HG03108 (cell line): Measurements from ENCODE around the gene FYN.
A peak's percentile ranks its signal among the peaks of the same experiment; 100 is the strongest.
"Not testable (repeated sequence)": the region's sequence is repeated elsewhere in the genome, so short reads cannot be mapped to it uniquely, and the experiment has no call there.

Source experiments
- ATAC-seq: cut with Tn5 transposase; IDR thresholded peaks from one replicate; pipeline ENCODE4 v1.9.1; 2021; ENCODE audit warnings: moderate library complexity; ENCODE audit not compliant: unreplicated experiment

FYN gene

GRCh38 chr6:111873178-111874024, at the start of gene FYN:
Gene FYN, minus strand, starts transcription at chr6:111873452. Its CDS starts 153,401 bp downstream, at chr6:111720051.
- ATAC-seq: peak; percentile 98

- no peak for ATAC-seq
Measured at GRCh38 chr6:111922454-111923297, 49.4 kb upstream of the FYN start.

GRCh38 chr6:111921103-111921502, 47.9 kb upstream of the FYN start:
- ATAC-seq: no peak

GRCh38 chr6:111920578-111920977, 47.3 kb upstream of the FYN start:
- no peak for ATAC-seq

- ATAC-seq: no peak
Measured at GRCh38 chr6:111918825-111919224, 45.6 kb upstream of the FYN start.

GRCh38 chr6:111916747-111917146, 43.5 kb upstream of the FYN start:
- no peak for ATAC-seq

GRCh38 chr6:111914617-111915016, 41.4 kb upstream of the FYN start:
- no peak for ATAC-seq

GRCh38 chr6:111912904-111913303, 39.7 kb upstream of the FYN start:
- ATAC-seq: no peak

GRCh38 chr6:111911428-111911827, 38.2 kb upstream of the FYN start:
- ATAC-seq: no peak

GRCh38 chr6:111909238-111909637, 36.0 kb upstream of the FYN start:
- ATAC-seq: no peak

GRCh38 chr6:111908365-111908764, 35.1 kb upstream of the FYN start:
- not testable (repeated sequence) for ATAC-seq

GRCh38 chr6:111900735-111901134, 27.5 kb upstream of the FYN start:
- no peak for ATAC-seq

- no peak for ATAC-seq
Measured at GRCh38 chr6:111899531-111899930, 26.3 kb upstream of the FYN start.

- ATAC-seq: no peak
Measured at GRCh38 chr6:111898452-111898851, 25.2 kb upstream of the FYN start.

GRCh38 chr6:111894951-111895350, 21.7 kb upstream of the FYN start:
- no peak for ATAC-seq

- no peak for ATAC-seq
Measured at GRCh38 chr6:111894272-111894671, 21.0 kb upstream of the FYN start.

GRCh38 chr6:111892431-111892830, 19.2 kb upstream of the FYN start:
- no peak for ATAC-seq

- no peak for ATAC-seq
Measured at GRCh38 chr6:111890988-111891387, 17.7 kb upstream of the FYN start.

- no peak for ATAC-seq
Measured at GRCh38 chr6:111888928-111889695, 15.9 kb upstream of the FYN start.

- not testable (repeated sequence) for ATAC-seq
Measured at GRCh38 chr6:111886793-111887192, 13.5 kb upstream of the FYN start.

GRCh38 chr6:111885373-111886027, 12.2 kb upstream of the FYN start:
- no peak for ATAC-seq
